ENCODE results near the gene FLYWCH2.
"Not testable (repeated sequence)": the region's sequence is repeated elsewhere in the genome, so short reads cannot be mapped to it uniquely, and the experiment has no call there.

The FLYWCH2 gene

GRCh38 chr16:2928796-2929195, 45.8 kb downstream of the FLYWCH2 start:
- in situ Hi-C loops (cut with MboI; ENCODE audit: low pct_unique_long_range_greater_than_20kb, low sequenced_read_pairs), result no loop called here
- no peak for DNase-seq

- in situ Hi-C loops (cut with MboI; ENCODE audit: low pct_unique_long_range_greater_than_20kb, low sequenced_read_pairs), result no loop called here
Measured at GRCh38 chr16:2929693-2930092, 46.7 kb downstream of the FLYWCH2 start.

DNA sequence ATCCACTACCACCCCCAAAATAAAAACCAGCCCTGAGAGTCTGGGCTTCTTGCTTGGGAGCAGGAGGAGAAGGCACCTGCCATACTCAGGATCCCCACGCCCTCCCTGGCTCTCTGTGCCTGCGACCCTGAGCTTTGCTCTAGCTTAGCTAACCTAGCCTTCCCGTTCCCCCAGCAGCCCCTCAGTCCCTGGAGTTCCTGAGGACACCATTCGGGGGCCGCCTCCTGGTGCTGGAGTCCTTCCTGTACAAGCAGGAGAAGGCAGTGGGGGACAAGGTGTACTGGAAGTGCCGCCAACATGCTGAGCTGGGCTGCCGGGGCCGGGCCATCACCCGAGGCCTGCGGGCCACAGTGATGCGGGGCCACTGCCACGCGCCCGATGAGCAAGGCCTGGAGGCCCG, 47.2 kb downstream of the FLYWCH2 start:
- in situ Hi-C loops (cut with MboI; ENCODE audit: low pct_unique_long_range_greater_than_20kb, low sequenced_read_pairs), result no loop called here
- DNase-seq, result no peak

More at GRCh38 chr16:2929693-2930092, 46.7 kb downstream of the FLYWCH2 start:
- DNase-seq, result no peak

DNA sequence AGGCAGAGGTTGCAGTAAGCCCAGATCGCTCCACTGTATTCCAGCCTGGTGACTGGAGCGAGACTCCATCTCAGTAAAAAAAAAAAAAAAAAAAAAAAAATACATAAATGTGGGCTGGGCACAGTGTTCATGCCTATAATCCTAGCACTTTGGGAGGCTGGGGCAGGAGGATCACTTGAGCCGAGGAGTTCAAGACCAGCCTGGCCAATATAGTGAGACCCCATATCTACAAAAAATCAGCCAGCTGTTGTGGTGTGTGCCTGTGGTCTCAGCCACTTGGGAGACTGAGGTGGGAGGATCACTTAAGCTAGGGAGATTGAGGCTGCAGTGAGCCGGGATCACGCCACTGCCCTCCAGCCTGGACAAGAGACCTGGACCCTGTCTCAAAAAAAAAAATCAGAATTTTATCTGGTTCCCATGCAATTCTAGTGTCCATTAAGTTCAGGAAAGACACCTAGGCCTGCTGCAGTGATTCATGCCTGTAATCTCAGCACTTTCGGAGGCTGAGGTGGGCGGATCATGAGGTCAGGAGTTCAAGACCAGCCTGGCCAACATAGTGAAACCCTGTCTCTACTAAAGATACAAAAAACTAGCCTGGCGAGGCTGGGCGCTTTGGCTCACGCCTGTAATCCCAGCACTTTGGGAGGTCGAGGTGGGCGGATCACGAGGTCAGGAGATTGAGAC, 48.4 kb downstream of the FLYWCH2 start:
- in situ Hi-C loops (cut with MboI; ENCODE audit: low pct_unique_long_range_greater_than_20kb, low sequenced_read_pairs); DNase-seq: not testable (repeated sequence)

GRCh38 chr16:2933136-2933535, 50.1 kb downstream of the FLYWCH2 start:
- in situ Hi-C loops (cut with MboI; ENCODE audit: low pct_unique_long_range_greater_than_20kb, low sequenced_read_pairs), result no loop called here
- no peak for DNase-seq

- in situ Hi-C loops (cut with MboI; ENCODE audit: low pct_unique_long_range_greater_than_20kb, low sequenced_read_pairs), result no loop called here
- DNase-seq, result no peak
Measured at GRCh38 chr16:2933701-2934100, 50.7 kb downstream of the FLYWCH2 start.

DNA sequence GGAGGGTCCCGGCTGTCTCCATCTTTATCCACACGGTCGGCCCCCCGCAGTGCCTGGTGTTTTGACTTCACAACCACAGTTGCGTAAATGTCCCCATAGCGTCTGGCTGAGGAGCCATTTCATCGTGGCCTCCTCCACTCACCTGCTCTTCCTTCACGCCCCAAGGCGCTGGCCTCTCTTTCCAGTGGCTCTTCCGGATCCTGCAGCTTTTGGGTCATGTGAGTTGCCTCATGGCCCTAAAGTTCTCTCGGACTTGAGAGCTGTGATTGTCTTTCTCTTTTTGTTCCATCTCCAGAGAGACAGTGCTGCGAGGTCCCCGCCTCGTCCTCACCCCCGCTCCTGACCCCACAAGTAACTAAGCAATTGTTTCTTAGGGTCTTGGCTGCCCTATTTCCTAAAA, 51.4 kb downstream of the FLYWCH2 start:
- in situ Hi-C loops (cut with MboI; ENCODE audit: low pct_unique_long_range_greater_than_20kb, low sequenced_read_pairs), result no loop called here
- no peak for DNase-seq

DNA sequence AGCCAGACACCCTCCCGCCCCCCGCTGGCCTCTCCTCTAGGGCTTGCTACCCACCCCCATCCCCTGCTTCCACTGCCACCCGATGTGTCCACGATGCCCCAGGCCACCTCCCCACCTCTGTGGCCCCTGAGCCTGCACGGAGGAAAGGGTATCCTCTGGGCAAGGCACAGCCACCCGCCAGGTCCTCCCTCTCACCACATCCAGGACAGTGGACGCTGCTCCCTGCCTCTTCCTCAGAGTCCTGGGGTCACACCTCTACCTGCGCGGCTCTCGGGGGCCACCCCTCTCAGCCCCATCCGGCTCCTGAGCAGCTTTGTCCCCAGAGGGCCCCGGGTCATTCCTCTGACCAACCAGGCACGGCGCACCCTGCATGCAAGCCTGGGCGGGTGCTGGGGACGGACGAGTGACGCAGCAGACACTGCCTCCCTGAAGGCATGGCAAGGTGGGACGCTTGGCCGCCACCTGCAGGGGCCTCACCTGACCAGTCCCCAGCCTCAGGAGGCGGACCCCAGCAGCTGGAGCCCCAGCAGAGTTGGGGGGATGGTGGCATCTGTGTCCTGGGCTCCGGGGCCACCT, 53.5 kb downstream of the FLYWCH2 start:
- DNase-seq, result no peak
- in situ Hi-C loops (cut with MboI; ENCODE audit: low pct_unique_long_range_greater_than_20kb, low sequenced_read_pairs), result no loop called here

- in situ Hi-C loops (cut with MboI; ENCODE audit: low pct_unique_long_range_greater_than_20kb, low sequenced_read_pairs), result no loop called here
- DNase-seq, result no peak
Measured at GRCh38 chr16:2937170-2937569, 54.2 kb downstream of the FLYWCH2 start.

DNA sequence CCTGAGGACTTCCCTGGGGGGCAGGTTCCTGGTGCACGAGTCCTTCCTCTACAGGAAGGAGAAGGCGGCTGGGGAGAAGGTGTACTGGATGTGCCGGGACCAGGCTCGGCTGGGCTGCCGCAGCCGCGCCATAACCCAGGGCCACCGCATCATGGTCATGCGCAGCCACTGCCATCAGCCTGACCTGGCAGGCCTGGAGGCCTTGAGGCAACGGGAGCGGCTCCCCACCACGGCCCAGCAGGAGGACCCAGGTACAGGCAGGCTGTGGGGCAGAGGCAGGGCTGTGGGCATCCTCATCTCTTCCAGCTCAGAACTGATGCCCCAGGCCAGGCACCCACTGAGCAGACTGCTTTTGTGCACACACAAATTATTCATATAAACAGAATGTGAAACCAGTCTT, 55.2 kb downstream of the FLYWCH2 start:
- no peak for DNase-seq
- in situ Hi-C loops (cut with MboI; ENCODE audit: low pct_unique_long_range_greater_than_20kb, low sequenced_read_pairs), result no loop called here

DNA sequence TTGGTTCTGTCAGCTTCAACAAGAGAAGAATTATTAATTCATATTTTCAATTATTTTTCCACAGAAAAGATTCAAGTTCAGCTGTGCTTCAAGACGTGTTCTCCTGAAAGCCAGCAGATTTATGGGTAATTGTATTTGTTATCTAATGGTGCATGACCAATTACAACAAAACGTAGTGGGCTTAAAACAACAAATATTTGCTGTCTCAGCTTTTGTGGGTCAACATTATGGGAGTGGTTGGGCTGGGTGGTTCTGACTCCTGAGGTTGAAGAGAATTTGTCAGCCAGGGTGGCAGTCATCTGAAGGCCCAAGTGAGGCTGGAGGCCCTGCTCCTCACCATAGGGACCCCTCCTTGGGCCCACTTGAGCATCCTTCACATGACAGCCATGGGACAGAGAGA, 57.0 kb downstream of the FLYWCH2 start:
- in situ Hi-C loops (cut with MboI; ENCODE audit: low pct_unique_long_range_greater_than_20kb, low sequenced_read_pairs), result no loop called here
- no peak for DNase-seq

- no peak for DNase-seq
- in situ Hi-C loops (cut with MboI; ENCODE audit: low pct_unique_long_range_greater_than_20kb, low sequenced_read_pairs), result no loop called here
Measured at GRCh38 chr16:2942045-2942444, 59.0 kb downstream of the FLYWCH2 start.

- DNase-seq; in situ Hi-C loops (cut with MboI; ENCODE audit: low pct_unique_long_range_greater_than_20kb, low sequenced_read_pairs): not testable (repeated sequence)
Measured at GRCh38 chr16:2943716-2944115, 60.7 kb downstream of the FLYWCH2 start.

GRCh38 chr16:2946649-2947048, 63.6 kb downstream of the FLYWCH2 start:
- no peak for DNase-seq
- in situ Hi-C loops (cut with MboI; ENCODE audit: low pct_unique_long_range_greater_than_20kb, low sequenced_read_pairs), result no loop called here

Measured in KBM-7 (cell line).